GM19023 (cell line): ENCODE results near the gene CD33.
"Not testable (repeated sequence)": the region's sequence is repeated elsewhere in the genome, so short reads cannot be mapped to it uniquely, and the experiment has no call there.

Source experiments
- ATAC-seq: cut with Tn5 transposase; IDR thresholded peaks from one replicate; pipeline ENCODE4 v1.9.1; 2021; ENCODE audit warnings: mild to moderate bottlenecking, moderate library complexity; ENCODE audit not compliant: unreplicated experiment

The CD33 gene

DNA sequence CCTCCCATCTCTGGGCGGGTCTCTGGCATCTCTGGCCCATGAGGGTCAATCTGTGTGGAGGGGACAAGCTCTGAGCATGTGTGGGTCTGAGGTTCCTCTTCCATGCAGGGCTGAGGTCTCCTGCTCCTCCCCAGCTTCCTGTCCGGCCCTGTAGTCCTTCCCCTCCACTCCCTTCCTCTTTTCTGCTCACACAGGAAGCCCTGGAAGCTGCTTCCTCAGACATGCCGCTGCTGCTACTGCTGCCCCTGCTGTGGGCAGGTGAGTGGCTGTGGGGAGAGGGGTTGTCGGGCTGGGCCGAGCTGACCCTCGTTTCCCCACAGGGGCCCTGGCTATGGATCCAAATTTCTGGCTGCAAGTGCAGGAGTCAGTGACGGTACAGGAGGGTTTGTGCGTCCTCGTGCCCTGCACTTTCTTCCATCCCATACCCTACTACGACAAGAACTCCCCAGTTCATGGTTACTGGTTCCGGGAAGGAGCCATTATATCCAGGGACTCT is at the start of gene CD33:
Gene CD33, plus strand, starts transcription at position 183 of the 496 bp plus-strand sequence. Its CDS starts 39 bp downstream, at position 222.
- not testable (repeated sequence) for ATAC-seq

DNA sequence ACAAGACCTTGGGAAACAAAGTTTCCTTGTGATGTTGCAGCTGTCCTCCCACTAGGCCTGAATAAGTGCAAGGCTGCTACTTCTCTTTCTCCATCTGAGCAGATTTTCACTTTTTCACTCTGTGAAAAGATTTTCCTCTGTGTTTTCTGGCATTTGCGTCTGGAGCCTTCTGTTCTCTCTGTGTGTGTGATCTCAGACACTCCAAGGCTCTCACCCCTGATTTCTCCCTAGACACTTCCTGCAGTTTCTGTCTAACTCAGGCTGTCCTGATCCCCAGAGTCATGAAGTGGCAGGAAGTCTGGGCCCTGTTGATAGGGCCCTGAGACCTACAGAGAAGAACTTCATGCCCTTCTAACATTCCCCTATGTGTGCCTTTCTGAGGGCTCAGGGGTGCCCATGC is 45.6 kb upstream of the CD33 start:
- no peak for ATAC-seq

DNA sequence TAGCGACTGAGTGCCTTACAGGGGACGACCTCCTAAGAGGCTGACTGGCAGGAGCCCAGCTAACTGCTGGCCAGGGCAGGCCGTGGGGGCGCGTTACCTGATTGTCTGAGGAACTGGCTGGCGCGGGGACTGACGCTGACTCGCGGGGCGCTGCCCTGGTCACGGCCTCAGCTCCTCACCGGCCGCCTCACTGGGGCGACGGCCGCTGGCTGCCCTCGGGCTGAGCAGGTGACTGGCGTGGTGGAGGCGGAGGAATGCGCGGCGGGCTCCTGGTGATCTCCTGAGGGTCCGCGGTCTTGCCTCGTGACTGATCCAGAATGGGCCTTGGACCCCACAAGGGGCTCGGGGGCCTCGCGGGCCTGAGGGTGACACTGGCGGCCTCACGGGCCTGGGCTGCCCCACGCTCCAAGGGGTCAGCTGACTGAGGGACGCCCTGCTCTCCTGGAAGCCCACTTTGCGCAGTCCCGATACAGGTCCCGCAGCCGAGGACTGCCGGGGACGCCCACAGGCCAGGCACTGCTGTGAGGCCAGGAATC is 43.4 kb upstream of the CD33 start:
- no peak for ATAC-seq

DNA sequence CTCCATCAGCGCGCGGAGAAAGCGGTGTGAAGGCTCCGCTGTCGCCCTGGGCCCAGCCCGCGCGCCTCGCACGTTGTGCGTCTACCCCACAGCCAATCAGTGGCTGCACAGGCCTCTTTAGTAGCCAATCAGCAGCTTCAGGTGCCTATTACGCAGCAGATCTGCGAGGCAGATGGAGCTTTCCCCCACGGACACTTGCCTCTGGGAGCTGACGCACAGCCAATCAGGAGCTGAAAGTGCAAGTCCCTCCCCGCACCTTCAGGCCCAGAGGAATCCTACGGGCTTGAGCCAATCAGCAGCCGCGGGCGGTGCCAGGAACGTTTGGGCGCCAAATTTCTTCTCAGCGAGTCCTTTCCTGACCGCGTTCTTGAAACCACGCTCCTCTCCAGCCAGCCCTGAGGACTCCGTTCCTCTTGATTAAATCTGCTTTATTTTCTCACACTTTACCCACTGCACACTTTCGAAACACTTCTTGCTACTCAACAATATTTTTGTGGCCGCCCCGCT is 42.9 kb upstream of the CD33 start:
- ATAC-seq, result no peak

DNA sequence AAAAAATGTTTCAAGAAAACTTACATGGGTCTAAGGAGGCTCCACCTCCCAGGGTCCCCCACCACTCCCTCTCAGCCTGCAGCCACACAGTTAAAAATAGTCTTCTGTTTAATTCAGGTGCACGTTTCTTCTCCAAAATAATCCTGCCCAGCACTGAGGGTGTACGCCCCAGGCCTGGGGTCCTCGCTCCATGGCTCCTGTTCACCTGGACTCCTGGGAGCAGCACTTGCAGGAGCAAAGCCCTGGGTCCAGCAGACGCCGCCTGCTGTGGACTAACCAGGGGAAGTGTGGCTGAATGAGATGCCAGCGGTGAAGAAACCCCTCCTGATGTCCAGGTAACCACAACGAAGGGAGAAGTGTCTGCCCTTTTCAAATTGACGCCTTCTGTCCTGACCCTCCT is 41.3 kb upstream of the CD33 start:
- no peak for ATAC-seq

DNA sequence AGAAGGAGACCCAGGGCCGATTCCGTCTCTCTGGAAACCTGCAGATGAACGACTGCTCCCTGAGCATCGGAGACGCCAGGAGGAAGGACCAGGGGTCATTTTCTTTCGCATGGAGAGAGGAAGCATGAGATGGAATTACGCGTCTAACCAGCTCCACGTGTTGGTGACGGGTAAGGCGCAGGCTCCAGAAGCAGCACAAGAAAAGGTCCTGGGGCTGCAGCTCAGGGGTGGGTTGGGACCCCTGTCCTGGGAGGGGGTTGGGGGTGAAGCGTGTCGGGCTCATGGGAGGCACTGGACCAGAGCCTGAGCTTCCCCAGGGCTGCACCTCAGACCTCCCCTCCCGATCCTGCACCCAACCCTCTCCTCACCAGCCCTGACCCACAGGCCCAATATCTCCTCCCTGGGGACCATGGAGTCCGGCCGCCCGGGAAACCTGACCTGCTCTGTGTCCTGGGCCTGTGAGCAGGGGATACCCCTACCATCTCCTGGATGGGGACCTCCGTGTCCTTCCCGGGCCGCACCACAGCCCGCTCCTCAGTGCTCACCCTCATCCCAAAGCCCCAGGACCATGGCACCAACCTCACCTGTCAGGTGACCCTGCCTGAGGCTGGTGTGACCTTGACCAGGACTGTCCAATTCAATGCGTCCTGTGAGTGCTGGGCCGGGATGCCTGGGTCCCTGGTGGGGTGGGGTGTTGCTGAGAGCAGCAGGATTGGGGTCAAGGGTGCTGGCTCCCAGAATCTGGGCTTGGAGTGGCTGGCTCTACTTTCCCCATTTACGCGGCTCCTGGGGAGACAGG is 39.6 kb upstream of the CD33 start:
- ATAC-seq, result no peak

DNA sequence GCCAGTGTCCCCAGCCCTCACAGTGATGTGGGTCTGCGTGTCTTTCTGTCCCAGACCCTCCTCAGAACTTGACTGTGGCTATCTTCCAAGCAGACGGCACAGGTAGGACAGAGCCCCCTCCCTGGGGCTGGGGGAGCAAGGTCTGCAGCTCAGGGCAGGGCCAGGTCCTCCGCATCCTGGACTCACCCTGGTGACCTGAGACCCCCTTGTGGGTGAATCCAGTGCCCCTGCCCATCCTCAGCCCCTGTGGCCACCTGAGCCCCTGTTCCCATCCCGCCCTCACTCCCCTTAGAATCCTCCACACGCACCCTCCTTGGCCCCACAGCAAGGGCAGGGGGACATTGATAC is 39.0 kb upstream of the CD33 start:
- ATAC-seq, result no peak

DNA sequence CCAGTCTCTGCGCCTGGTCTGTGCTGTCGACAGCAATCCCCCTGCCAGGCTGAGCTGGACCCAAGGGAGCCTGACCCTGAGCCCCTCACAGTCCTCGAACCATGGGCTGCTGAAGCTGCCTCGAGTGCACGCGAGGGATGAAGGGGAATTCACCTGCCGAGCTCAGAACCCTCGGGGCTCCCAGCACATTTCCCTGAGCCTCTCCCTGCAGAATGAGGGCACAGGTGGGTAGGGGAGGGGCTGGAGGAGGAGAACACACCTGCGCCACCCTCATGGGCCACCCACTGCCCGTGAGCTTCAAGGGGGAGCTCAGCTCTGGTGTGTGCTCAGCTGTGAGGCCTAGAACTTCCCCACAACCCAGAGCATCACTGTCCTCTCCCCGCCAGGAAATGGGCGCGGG is 38.6 kb upstream of the CD33 start:
- no peak for ATAC-seq

DNA sequence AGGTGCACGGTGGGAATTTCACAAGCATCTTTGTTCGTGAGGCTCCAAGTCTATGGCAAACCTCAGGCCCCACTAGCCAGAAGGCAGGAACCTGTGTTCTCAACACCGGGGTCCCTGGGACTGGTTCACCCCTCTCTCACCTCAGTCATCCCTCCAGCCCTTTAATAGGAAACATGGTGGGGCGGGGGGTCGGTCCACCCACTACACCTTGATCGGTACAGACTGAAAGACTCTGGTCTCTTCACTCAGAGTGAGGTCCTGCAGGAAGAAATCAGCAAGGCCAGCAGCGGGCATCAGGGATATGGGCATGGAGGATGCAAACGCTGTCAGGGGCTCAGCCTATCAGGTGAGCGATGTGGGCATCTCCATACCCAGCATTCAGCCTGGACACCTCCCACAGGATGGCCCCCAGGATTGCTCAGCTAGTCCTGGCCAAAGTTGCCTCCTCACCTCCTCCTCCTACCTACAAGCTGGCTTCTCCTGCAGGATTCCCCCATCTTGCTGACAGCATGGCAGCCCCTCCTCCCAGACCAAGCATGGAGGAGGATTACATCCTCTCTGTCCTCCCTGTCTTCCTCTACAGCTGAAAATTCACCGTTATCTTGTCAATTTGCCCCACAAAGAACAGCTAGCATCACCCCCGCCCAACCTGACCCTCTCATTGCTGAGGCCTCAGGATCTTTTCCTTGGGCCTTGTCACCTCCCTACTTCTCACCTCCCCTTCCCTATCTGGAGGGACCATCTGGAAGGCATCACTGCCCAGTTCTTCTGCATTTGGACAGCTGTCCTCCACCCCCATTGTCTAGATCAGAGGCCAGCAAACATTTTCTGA is 37.3 kb upstream of the CD33 start:
- no peak for ATAC-seq

DNA sequence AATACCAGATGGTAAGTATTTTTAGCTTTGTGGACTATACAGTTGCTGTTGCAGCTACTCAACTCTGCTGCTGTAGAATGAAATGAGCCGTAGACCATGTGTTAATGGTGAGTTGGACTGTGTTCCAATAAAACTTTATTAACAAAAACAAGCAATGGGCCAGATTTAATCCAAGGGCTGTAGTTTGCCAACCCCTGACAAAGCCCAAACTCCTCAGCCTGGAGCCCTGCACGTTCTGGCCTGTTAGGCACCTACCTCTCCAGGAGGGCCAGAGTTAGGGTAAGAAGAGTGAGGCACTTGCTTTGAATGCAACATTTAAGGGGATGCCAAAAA is 36.7 kb upstream of the CD33 start:
- ATAC-seq, result no peak

DNA sequence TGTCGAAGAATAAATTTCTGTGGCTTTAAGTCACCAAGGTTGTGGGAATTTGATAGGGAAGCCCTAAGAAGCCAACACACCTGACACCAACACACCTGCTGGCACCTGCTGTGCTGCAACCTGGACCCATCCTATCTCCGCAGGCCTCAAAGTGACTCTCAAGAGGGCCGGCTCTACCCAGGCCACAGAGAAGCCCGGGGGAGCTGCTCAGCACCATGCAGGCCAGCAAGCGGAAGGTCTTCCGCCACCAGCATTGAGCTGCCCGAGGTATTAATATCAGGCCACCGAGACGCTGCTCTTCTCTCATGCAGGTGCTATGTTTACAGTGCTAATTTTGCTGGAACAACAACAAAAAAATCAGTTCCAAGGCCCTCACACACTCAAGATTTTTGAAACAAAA is 32.2 kb upstream of the CD33 start:
- ATAC-seq, result no peak

DNA sequence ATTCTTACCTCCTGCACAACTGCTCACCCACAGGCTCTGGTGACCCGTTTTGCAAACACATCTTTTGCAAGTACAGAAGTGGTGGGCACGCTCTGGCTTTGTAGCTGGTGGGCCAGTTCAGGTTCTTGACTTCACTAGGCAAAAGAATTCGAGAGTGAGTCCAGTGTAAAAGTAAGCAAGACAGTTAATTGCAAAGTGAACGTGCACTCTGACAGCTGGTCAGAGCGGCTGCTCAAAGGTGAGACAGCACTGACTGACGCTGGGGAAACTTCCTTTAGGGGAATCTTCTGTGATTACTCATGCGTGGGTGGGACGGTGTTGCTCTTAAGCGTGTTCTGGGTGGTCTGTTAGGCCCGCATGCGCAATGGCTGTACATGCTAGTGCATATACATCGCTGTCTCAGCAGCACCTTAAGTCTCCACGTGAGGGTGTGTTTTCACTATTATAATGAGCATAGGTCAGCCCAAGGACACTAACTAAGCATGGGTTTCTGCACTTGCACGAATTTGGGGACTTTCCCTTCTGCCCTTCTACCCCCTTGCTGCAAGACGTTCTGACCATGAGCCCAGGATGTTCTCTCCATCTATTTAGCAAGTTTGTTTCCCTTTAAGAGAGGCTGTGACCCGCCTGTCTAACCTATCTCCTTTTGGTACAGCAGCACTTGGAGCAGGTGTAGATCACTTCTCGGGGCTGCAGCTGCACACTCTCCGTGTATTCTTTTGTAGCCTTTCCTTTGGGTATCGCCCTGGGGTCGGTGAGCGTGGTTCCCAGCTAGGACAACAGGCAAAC is 30.2 kb upstream of the CD33 start:
- no peak for ATAC-seq

DNA sequence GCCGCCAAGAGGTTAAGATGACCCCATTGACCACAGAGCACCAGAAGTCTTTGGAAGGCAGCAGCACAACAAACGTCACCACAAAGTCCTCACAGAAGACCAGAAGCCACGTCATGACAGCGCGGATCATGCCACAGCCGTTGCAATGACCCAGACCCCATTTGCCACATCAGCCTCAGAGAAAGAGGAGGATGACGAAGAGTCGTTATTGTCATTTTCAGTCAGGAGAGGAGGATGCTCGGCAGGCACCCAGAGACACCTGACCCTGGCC is 29.6 kb upstream of the CD33 start:
- ATAC-seq, result no peak

DNA sequence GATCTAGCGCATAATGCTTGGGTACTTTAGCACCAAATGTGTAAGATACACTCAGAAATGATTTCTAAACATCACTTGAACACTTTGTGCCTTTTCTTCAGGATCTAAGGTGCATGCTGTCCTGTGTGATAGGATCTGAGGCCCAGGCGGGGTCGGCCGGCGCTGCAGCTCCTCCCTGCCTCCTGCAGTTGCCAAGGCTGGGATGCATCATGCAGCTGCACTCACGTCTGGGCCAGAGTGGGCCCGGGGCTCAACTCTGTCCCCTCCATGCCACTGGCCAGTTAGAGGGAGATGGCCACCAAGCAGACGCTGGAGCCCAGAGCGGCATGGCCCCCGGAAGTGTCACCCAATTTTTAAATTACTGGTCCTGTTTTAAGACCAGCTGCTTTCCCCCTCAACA is 29.3 kb upstream of the CD33 start:
- ATAC-seq, result no peak

DNA sequence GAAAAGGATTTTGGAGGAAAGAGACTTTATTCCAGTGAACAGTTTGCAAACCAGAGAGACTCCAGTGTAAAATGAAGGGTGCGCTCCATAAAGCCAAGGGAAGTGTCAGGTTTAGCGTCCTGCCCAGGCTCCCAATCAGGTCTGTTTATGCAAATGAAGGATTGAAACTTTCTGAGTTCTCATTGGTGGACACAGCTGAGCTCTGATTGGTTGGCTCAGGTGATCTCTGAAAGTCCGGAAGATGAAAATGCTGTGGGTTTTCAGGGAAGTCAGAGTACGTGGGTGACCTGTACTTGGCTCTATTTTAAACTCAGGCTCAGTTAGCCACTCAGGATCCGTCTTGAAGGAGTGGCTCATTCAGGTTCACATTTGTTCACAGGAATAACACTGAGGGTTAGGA is 28.7 kb upstream of the CD33 start:
- ATAC-seq, result no peak

DNA sequence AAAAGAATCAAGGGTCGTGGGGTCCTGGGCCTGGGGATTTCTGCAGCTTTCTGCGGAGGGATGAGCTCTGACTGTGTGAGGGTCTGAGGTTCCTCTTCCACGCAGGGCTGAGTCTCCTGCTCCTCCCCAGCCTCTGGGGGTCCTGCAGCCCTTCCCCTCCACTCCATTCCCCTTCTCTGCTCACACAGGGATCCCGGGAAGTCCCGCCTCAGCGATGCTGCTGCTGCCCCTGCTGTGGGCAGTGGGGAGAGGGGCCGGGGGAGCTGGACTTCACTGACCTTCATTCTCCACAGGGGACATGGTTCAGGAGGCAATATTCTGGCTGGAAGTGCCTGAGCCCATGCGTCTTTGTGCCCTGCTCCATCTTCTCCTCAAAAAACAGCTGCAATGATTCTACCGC is 26.2 kb upstream of the CD33 start:
- no peak for ATAC-seq

DNA sequence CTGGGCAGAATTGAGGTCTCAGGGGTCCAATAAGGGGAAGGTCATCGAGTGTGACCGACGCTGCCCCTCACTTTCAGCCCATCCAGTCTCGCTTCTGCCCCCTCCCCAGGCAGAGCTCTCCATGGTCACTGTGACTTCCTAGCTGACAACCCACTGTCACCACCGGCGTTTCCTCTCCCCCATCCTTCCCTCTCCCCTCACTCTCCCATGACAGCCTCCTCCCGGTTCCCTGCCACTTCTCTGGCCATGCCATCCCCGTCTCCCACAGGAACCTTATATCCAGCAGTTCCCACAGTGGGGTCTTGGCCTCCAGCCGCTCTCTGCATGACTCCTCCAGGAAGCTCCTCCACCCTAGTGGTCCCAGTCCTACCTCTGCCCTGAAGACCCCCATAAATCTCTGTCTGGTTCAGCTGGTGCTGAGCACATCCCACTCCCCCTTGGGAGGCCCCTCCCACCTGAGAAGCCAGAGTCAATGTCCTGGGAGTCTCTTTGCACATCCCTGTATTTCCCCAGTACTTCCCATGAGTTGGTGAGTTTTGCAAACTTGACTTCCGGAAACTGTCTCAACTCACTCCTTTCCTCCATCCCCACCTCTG is 24.7 kb upstream of the CD33 start:
- no peak for ATAC-seq

DNA sequence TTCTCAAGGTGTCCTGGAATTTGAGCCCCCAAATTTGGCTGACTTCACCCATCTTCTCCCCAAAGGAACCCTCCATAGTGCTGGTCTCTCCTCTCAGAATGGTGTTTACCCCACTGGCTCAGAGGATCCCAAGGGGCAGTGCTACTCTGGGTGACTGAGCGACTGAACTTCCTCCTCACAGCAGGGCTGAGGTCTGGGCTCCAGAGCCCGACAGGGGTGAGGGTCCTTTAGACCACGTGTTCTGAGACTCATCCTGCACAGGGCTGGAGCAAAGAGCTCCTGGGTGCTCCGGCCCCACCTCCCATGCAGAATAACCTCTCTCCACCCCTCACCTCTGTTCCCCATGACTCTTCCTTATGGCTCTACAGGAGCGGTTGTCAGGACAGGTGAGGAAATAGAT is 23.2 kb upstream of the CD33 start:
- no peak for ATAC-seq

DNA sequence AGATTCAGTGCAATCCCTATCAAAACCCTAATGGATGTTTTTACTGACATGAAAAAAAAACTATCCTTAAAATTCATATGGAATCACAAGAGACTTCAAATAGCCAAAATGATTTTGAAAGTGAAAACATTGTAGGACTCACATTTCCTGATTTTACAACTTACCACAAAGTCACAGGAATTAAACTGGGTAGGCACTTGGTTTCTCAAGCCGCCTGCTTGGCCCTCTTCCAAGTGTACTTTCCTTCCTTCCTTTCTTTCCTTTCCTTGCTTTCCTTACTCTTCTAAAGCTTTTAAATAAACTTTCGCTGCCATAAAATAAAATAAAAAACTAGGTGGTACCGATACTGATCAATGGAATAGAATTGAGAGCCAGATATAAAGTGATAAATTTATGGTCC is 21.0 kb upstream of the CD33 start:
- no peak for ATAC-seq

DNA sequence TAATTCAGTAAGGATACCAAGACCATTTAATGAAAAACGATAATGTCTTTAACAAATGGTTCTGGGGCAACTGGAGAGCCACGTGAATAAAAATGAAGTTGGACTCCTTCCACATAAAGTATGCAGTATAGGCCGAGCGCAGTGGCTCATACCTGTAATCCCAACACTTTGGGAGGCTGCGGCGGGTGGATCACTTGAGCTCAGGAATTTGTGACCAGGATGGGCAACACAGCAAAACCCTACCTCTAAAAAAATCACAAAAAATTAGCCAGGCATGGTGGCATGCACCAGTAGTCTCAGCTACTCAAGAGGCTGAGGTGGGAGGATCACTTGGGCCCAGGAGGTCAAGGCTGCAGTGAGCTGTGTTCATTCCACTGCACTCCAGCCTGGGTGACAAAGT is 20.6 kb upstream of the CD33 start:
- ATAC-seq, result no peak

DNA sequence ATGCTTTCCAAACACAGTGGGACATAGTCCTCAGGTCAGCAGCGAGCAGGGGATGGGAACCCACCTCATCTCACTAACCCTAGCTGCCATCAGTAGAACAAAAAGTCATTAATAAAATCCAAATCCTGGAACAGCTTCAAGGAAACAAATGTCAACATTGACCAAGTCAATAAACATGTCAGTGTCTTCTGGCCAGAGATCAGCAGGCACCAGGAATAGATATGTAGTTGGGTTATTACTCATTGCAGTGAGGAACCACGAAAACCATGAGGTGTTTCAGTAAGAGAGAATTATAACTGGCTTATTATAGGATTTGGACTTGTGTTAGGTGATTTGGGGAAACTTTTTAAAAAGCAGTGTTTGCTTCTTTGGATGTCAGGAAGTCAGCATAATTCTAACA is 17.1 kb upstream of the CD33 start:
- ATAC-seq, result no peak
